Activated CD8-positive, alpha-beta memory T cell treated with anti-CD3 and anti-CD28 coated beads, Interleukin-2, amount 50 U/mL, for 48 hours (primary cell): Measurements from ENCODE around the gene TENM3.

ENCODE experiments used
- DNase-seq: peaks from one replicate; pipeline ENCODE4 v3.0.0-alpha.2; 2020

TENM3 gene

DNA sequence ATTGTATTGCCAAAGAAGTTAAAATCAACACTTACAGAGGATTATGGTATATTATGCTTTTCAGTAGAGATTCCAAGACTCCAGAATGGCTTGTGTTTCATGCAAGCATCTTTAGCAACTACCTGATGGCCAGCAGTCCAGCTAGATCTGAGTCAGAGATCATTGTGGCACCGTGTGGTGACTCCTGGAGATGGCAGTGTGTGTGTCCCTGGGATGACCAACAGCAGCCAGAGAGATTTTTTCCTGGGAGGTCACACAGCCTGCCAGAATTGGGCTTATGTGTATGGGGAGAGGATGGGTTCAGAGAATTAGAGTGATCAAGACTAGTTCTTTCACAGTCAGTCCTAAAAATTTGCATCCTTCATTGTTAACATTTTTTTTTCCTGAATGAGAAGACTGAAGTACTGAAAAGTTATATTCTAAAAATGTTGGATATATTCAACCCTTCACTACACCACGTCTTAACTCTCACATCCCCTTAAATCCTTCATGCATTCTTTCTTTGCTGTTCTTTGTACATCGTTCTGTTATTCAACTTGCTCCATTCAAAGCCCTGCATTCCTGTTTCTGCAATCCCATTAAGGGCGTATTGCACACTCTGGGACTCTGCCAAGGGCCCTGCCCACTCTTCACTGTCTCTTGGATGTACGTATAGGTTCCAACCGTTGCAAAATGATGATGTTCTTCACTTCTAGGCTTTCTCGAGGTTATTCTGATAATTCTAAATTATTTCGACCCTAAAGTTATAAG, 12.4 kb downstream of the TENM3 start:
- DNase-seq: no peak

DNA sequence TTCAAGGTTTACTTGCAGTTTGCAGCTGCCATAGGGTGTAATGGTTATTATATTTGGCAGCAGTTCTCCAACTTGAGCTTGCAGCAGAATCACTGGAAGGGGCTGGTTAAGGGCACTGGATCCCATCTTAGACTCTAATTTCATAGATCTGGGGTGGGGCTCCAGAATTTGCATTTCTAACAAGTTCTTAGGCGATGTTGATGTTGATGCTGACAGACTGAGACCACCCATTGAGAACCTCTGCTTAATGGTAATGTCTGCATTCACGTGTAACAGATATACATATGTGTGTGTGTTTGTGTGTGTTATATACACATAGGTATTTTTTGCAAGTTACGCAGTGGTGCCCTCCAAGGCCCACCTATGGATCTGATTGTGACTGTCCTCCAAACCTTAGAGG, 13.8 kb downstream of the TENM3 start:
- DNase-seq: no peak

DNA sequence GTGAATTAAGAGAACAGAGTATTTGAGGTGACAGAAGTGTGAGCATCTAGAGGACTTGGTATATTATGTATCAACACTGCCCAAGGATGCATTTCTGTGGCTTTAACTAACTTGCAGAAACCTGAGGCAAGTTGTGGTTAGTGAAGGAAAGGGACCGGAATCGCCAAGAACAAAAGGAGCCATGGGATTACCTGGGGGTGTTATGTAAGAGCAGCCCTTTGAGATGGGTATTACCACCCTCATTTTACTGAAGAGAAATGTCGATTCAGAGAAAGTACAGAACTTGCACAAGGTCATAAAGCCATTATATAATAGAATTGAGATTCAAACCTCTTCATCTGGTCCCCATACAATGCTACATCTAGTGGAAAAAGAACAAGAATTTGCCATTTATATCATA, 14.3 kb downstream of the TENM3 start:
- DNase-seq: no peak

DNA sequence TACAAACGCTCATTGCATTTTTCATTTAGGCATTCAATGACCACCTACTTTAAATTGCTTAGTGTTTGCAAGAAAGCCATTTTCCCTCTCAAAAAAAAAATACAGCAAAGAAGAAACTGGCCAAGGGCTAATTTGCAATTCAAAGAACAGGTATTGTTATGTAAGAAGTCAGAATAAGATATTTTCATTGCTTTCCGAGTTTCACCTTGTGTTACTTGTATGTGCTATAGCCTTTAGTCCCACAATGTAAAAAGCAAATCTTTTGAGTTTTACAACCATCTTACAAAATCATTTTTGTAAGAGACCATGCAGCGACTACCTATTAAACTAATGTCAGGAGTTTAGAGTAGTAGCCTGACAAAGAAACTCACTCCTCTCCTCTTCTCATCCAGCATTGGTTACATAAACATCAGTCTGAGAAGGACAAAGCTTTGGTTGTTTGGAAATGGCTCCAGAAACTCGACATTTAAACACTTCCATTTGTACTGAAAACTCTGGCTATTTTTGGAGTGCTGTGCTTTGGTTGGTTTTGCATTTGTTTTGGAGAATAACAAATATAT, 15.3 kb downstream of the TENM3 start:
- no peak for DNase-seq

DNA sequence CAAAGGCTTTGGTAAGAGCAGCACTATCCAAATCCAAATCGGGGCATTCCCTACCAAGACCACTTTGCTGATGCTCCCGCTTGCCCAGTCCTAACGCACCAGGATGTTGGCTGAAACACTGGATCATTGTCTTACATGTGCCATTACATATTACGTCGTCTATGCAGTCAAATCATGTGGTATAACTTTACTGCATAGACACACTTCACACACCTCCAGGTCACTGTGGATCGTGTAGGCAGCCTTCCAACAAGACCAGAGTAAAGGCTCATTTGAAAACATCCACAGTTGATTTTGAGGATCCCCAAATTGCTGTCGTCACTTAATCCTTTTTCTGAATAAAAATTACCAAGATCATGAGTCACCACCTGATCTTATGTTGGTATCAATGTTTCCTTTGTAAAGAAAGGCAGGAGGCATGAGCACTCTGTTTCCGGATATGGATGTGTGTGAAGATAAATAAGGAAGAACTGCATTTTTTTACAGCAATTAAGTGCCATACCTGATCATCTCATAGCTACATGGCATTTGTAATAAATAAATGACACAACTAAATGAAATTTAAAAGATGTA, 18.5 kb downstream of the TENM3 start:
- no peak for DNase-seq

DNA sequence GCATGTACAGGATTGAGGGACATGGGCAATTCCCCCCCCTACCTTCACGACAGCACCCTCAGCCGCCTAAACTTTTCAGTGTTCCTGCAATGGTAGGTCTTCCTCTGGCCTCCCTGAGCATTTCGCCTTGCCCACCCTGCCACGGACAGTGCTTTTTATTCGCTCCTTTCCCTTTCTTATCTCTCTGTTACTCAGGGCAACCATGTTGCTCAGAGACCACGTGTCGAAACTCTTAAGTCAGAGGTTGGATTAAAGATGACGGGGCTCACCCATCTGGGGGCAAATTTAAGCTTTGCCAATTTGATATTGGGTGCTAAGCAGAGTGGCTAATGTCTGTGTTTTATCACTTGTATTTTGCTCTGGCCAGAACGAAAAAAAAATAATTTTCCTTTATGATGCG, 20.4 kb downstream of the TENM3 start:
- DNase-seq: no peak

DNA sequence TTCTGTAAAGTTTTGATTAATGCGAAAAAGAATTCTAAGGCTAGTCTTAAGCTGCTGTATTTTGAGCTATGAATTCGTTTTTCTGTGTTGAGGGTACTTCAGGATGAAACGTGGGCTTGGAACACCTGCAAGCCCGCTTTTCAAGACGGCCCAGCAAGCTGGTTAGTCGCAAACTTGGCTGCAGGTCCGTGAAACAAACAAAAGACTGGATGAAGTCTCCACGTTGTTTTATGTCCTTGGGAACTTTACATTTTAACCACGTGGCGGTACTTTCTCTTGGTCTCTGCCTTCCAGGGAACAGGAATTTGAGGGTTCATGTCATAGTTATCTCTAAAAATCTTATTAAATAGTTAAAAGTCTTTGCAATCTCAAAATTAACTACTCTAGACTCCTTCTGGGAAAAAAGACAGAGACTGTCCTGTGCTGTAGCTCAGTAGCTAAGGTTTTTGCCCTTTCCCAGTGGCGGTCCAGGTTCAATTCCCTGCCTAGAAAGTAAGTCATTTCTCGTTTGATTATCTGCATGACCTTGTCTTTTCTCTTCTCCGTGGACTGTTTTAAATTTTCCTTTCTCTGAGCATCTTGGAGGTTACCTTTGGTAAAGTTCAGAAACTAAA, 21.0 kb downstream of the TENM3 start:
- no peak for DNase-seq

DNA sequence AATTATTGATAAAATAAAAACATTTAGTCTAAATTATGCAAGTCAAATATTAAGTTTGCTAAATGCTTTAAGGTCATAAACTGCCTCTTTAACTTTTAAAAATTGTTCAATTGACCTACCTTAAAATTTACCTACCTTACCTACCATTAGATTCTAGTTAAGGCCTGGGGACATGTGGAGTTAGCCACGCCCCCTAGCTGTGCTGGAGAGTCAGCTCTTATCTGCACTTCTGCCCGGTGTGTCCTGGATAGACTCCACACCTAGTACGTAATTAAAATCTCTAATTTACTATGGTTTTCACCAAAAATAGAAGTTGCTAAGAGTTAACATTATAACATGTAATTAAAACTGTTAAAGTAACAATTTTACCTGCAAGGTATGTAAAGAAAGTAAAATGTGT, 22.7 kb downstream of the TENM3 start:
- DNase-seq: no peak

DNA sequence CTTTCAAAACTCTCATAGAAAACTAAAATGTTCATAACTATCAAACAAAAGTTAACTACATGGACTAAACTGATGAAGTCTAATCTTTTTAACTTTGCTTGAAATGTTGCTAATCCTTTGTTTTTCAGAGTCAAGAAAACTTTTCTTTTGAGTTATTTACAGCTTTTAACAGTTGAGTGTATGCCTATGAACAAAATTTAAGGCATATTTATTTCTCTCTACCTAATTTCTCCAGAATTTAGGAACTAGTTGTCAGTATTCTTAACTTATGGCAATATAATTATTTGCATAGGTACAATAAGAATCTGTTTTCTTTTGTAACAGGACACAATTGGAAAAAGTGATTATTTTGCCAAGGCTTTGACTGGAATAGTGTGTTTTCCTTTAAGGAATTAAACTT, 23.8 kb downstream of the TENM3 start:
- DNase-seq: no peak

DNA sequence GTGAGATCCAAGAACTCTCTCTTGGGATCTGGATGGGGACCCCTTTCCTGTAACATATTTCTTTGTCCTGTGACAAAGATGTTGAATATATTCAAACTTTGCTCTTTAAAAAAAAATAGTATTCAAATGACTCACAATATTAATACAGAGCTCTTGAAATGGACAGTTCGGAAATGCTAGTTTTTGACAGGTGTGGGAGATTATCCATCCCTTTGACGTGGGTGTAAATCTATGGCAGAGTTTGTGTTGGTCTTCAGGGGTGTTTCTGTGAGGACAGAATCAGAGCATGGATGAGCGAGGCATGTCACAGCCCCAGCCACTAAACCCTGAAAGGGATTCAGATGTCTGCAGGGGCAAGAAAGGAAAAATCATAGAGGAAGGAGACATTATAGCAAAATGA, 25.8 kb downstream of the TENM3 start:
- no peak for DNase-seq

DNA sequence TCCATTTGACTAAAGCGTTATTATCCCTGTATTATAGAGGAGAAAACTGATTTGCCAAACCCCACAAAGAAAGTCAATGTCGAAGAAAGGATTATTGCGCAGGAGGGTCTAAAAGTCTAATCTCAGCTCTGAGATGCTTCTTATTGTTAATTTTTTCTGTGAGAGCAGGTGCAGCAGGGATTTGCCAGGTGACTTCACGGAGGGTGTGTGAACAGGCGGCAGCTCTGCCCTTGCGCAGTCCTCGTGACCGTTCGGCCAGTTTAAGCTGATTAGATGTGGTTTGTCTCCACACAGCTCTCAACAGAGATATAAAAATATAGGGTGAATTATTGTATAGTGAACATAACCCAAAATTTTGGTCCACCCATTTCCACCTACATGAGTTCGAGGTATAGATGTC, 28.5 kb downstream of the TENM3 start:
- no peak for DNase-seq

DNA sequence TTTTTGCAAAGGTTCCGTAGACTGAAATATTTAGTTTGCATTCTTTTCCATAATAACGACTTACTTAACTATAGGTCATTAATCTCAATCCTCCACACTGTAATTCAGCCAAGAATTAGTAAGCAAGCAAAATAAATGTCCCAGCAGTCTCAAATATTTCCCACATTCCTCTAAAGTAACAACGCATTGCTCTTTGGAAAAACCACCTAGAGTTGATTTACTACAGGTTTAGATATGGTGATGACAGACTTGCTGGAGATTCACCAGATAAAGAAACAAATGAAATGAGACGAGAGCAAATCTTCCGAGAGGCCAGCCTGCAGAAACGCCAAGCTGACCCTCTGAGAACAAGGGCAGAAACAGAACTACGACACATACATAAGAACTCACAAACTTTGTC, 28.9 kb downstream of the TENM3 start:
- DNase-seq: no peak

DNA sequence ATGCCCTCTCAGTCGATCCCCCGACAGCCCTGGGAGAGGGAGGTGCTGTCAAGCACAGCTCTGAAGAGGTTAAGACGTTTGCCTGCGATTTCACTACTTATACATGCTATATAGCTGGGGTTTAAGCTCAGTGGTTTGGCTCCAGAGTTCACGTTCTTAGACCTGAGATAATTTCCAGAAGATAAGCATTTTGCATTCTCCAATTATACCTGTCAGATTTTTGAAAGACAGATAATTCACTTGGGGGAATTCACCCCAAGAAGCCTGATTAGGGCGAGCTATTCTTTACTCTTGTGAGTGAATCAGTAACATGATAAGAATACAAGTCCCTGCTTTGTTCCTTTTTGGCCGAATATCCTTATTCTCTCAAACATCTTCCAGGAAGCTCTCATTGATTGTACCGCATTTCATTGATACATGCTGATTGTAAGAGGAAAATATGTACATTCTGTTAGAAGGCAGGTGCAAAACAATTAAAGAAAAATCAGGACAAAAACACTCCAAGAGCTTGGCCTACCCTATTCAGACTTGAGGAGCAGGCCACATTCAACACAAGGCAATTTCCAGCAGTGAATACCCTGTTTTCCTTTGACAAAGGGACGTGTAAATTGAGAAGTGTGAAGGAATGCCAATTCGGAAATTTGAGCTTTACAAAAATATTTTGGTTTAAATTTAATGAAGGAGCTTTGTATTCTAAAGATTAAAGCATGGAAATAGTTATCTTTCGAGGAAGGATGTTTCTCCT, 30.2 kb downstream of the TENM3 start:
- DNase-seq: no peak

DNA sequence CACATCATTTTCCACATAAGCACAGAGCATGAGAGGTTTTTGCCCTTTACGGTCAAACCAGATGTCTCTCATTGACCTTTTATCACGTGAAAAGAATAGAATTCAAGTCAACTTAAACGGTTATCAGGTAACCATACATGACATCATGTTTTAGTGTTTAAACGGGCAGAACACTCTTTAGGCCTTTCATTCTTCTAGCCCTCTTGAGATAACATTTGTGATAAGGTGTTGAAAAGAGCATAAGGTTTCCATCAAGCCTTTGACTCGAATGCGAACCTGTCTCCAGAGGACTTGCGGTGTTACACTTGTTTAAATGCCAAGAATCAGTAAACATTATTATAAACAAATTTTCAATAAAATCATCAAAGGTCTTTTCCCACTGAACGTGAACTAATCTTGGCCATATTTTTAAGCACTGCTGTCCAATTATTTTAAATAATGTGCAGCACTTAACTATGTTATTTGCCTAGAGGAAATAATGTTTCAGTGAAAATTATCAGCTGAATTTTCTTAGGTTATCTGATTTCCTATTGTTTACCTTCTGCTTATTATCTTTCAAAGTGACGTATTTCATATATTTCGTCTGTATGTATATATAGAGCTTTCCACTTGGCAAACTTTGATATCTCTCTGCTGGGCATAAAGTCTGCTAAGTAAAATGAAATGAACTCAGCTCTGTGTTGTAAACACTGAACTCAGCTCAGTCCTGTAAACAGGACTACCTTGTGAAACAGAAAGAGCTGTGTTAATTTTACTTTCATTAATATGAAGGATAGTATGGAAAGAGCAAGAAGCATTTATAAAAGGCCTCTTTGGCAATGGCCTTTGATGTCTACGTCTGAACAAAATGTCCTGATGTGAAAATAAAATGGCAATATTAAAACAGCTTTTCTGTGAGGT, 33.3 kb downstream of the TENM3 start:
- DNase-seq: no peak

DNA sequence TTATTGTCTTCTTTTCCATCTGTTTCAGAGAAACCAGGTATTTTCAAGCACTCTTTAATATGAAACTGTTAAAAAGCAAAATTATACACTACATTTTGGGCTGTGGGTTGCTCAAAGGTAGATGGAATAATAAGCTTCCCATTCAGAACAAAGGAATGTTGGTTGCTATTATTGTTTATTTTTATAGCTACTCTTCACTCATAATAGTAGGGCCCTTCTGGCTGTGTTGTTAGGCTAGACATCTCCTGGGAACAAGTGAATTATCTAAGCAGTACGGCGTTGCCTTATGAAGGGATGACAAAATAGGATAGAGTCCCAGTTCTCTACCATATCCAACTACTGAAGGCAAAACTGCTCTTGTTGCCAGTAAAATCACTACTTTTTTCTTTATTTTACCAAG, 34.2 kb downstream of the TENM3 start:
- DNase-seq: no peak

DNA sequence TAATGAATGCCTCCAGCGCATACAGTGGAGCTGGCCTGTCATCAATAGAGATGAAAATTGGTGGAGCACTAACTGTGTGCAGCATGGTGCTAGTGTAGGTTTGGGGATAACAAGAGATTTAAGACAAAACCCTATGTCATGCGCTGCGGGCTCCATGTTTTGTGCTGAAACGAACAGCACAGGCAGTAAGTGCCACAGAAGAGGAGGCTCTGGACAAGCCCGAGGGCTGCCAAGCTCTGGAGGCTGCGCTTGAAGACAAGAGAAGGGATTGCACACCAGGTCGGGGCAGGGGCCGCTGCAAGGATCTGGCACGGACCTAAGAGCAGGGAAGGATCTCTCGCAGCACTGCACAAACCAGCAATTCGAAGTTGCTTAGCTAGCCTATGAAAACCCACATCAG, 35.5 kb downstream of the TENM3 start:
- DNase-seq: no peak

DNA sequence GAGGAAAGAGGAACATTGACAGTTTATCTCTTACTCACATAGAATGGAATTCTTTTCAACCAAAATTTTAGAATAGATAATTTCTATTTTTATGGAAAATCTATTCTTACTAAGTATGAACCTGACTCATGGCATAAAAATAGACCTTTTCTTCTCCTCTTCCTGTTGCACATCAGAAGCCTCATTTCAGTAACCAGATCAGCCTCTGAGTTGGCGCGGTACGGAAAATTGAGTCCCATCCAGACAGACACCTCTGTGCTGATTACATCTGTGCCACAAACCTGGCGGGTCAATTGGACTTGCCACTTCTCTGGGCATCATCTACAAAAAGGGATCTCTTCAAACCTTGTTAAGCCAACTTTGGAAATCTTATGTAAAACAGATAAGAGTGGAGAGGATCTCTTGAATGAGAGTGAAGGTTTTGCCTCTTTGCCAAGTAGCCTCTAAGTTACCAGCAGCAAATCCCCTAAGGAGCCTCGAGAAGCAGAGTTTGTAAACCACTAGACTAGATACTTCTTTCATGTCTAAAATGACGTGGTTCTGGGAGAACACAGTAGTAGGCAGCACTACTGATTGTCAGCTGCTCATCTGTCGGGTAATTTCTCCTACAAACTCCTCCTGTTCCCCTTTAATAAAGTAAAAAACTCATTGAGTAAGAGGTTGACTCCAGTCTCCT, 37.4 kb downstream of the TENM3 start:
- no peak for DNase-seq

DNA sequence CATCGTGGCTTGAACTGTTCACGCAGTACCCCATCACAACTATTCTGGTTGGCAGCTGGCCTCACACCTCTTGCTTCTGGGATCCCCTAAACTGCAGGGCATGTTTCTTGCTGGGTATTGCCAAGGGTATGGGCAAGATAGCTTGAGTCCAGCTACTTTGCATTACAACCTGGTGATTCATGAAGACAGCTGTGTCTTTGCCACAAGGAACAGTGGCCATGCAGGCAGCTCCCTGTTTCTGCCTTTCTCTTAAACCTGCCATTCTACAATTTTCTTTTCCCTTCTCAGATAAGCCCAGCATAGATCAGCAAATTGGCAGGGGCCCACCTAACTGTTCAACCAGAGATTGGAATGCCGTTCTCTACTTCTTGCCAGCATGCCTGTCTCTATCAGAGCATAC, 42.8 kb downstream of the TENM3 start:
- no peak for DNase-seq

DNA sequence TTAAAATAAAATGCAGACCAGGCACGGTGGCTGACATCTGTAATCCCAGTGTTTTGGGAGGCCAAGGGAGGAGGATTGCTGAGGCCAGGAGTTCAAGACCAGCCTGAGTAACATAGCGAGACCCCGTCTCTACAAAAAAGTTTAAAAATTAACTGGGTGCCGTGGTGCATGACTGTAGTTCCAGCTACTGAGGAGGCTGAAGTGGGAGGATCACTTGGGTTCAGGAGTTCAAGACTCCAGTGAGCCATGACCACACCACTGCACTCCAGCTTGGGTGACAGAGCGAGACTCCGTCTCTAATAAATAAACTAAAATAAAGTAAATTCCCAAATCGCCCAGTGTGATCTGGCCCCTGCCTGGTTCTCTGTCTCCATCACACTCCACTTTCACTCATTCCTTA, 43.7 kb downstream of the TENM3 start:
- no peak for DNase-seq

DNA sequence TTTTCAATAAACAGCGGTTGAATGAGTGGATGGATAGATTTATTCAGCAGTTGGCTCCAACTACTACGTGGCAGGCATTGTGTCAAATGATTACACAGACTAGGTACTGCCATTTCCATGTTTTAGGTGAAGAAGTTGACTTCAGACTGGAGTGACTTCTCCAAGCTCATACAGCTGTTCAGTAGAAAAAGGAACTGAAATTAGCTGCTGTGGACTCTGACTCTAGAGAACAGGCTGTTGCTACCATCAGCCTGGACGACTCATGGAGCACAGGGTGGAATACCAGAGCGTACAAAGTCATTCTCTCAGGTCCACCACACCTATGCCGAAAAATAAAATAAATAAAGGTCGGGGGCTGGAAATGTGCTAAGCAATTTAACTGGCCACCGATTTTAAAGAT, 45.3 kb downstream of the TENM3 start:
- DNase-seq: no peak

DNA sequence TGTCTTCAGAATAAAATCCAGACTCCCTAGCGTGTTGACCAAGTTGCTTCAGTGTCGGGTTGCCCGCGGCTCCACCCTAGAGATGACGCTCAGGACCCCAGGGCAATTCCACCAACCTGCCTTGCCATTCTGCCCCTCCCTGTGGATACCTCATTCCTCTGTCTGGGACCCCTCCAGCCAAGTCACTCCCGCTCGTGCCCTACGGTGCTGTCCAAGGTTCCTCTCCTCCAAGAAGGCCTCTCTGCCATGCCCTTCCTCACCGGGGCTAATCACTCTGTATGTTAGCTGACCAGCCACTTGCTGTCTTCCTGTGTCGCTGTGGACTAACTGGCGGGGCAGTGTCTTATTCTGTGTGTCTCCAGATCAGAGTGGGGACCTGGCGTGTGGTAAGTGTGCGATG, 46.6 kb downstream of the TENM3 start:
- DNase-seq: no peak

DNA sequence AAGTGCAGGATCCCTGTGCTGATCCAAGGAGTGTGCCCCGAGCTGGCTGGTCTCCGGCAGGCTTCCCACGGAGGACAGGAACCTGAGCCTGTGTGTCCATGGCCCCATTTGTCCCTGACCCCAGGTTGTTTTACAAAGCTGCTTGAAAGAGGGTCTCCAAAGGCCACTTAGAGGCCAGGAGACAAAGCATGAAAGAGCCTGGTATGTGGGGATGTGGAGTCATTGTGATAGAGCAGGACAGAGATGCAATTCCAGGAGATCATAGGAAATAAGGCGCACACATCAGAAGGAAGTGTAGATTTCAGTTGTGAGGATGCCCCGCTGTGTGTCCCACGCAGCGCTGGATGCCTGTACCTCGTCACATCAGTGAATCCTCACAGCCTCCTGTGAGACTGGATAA, 48.0 kb downstream of the TENM3 start:
- no peak for DNase-seq
